Measurements from ENCODE around the gene LRRC45.

- no peak for TF ChIP-seq CTCF (tag by site-specific recombination; IDR thresholded peaks at IDR 0.05)
- no peak for TF ChIP-seq ATF2 (tag by site-specific recombination; IDR thresholded peaks at IDR 0.05; ENCODE audit: low read depth)
- TF ChIP-seq ZNF449 (tag by site-specific recombination; IDR thresholded peaks at IDR 0.05), result no peak
- no peak for TF ChIP-seq ZNF112 (tag by site-specific recombination; IDR thresholded peaks at IDR 0.05)
- no peak for TF ChIP-seq ZNF549 (tag by site-specific recombination; IDR thresholded peaks at IDR 0.05)
- no peak for TF ChIP-seq YY1 (tag by site-specific recombination; IDR thresholded peaks at IDR 0.05)
- no peak for TF ChIP-seq ZSCAN30 (tag by site-specific recombination; IDR thresholded peaks at IDR 0.05)
- TF ChIP-seq SETDB1 (IDR thresholded peaks at IDR 0.05; ENCODE audit: insufficient read length, low read length), result no peak
- no peak for TF ChIP-seq ZNF169 (tag by site-specific recombination; IDR thresholded peaks at IDR 0.05)
- TF ChIP-seq TCF7L2 (IDR thresholded peaks at IDR 0.05; ENCODE audit: borderline replicate concordance, low read depth, low read length), result no peak
- no peak for TF ChIP-seq REST (tag by site-specific recombination; IDR thresholded peaks at IDR 0.05)
- TF ChIP-seq KLF16 (tag by site-specific recombination; IDR thresholded peaks at IDR 0.05), result no peak
- no peak for TF ChIP-seq ZNF623 (tag by site-specific recombination; IDR thresholded peaks at IDR 0.05)
- no peak for TF ChIP-seq ZNF658 (tag by site-specific recombination; IDR thresholded peaks at IDR 0.05)
Measured at GRCh38 chr17:82052638-82053059, 29.5 kb downstream of the LRRC45 start.

All from HEK293 (cell line).